Midbrain (tissue), 1 donor: ENCODE data around the gene TM9SF2.
"Not testable (repeated sequence)": the region's sequence is repeated elsewhere in the genome, so short reads cannot be mapped to it uniquely, and the experiment has no call there.

Experiments used
- DNase-seq: peaks from one replicate; lab custom pipeline; 2025; lab: John Stamatoyannopoulos, UW

The TM9SF2 gene

GRCh38 chr13:99501184-99501847 is at the start of gene TM9SF2:
Gene TM9SF2 (plus strand): TSS chr13:99501472. CDS start chr13:99501607, 135 bp downstream.
- DNase-seq, result peak; percentile 97

- DNase-seq, result no peak
Measured at GRCh38 chr13:99454518-99455183, 46.6 kb upstream of the TM9SF2 start.

- DNase-seq, result no peak
Measured at GRCh38 chr13:99459099-99459850, 42.0 kb upstream of the TM9SF2 start.

- DNase-seq, result not testable (repeated sequence)
Measured at GRCh38 chr13:99460802-99461201, 40.5 kb upstream of the TM9SF2 start.

DNA sequence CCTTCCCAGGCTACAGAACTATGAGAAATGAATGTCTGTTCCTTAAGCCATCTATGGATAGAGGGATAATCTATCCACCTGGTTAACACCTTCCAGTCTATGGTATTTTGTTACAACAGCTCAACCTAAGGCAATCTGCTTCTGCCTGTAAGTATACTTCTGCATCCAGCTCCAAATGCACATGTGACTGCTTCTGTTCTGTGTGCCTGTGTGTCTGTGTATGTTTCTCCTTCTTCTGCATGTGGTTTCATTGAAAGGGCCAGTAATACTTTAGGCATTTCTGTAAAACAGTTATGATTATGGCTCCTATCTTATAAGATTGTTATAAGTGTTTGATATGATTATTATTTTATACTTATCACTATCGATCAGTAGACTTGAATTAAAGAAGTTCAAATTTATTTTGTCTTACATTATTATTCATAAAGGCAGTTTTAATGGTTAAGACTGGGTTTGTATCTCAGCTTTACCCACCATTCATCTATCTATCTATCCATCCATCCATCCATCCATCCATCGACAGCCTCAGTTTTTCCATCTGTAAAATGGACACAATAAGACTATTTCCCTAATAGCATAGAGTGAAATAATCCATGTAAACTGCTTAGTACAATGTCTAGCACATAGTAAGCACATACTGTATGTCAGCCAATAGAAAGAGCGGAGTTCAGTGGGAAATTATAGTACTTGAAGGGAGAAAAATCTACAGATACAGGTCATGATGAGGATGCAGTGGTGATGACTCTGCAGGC is 37.5 kb upstream of the TM9SF2 start:
- no peak for DNase-seq

DNA sequence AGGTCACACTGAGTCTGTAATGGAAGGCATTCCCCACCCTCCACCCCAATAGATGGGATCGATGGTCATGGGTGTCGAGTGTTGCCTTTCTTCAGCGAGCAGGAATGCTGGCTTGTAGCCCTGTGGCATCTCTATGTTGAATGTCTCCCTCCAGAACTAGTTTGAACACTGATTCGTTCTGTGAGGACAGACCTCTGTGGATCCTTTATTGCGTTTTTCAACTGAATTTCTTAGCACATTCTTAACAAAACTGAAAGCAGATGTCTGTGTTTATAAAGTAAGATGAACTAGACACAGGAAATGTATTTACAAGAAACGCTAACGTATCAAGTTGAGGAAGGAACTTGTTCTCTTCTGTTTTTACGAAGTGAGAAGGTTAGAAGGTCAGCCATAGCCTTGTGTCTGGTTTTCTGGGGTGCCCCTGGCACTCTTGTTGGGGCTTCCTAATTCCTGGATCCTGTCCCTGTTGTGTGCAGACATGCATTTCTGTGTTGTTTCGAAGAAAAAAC is 36.8 kb upstream of the TM9SF2 start:
- DNase-seq, result no peak

DNA sequence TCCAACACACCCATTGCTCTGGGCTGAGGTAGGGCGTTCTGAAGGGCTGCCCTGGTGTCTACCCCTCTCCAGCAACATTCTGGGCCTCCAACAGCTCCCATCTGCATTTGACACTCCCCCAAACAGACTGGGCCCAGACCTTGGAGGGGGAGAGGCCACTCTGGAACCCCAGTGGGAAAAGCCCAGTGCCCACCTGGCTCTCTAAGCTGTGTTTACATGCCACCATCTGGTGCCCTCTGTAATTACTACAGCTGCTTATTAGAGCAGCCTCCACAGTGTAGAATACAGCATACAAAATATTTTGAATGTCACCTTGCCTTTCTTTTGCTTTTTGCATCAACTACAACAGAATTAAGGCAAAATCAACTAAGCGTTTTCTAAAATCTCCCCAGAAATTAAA is 35.8 kb upstream of the TM9SF2 start:
- no peak for DNase-seq

DNA sequence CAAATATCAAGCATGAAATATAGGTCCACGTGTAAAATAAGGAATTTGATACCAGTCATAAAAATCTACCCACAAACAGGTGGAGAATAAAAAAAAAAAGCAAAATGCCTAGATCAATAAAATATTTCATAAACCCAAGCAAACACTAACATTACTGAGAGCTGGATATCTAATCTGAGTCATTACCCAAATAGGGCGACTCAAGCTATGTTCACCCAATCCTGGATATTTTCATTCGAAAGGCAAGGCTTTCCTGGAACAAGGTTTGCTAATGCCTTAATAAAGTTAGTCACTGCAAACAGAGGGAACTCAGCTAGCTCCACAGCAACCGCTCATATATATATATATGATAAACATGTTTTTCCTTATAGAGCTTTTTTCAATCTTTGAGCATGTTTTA is 33.5 kb upstream of the TM9SF2 start:
- DNase-seq, result no peak

DNA sequence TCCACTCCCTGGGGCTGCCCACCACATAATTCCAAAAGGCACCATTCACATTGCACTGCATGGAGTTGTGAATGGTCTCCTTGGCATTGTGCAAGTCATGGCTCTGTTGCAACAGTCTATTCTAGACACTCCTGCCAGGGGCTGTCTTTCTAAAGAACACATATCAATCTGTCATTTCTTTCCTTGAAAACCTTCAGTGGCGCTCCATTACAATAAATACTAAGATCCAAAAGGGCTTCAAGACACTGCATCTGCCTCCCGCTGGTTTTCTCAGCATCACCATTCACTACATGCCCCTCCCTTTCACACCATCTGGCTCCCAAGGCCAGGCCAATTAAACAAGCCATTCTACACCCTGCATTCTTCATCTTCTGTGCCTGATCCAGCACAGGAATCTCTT is 32.2 kb upstream of the TM9SF2 start:
- no peak for DNase-seq

- DNase-seq, result no peak
Measured at GRCh38 chr13:99470027-99470426, 31.2 kb upstream of the TM9SF2 start.

GRCh38 chr13:99471221-99472121 is 29.8 kb upstream of the TM9SF2 start:
- no peak for DNase-seq

GRCh38 chr13:99472122-99472440 is 29.2 kb upstream of the TM9SF2 start:
- no peak for DNase-seq

DNA sequence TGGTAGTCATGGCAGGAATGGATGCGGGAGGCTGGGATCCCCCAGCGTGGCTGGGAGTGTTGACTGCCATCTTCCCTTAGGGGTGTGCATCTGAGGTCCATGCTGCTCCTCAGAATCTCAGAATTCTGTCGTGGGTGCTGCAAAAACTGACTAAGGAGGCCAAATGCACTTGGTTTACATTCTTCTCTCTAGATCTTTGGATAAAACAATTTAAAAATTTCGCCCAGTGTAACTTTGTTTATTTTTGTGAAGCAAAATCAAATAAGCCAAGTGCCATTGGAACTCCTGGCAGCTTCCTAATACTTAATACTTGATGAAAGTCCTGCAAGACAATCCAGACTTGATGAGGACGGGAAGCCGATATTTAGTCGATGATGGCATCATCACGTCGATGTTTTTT is 27.8 kb upstream of the TM9SF2 start:
- DNase-seq, result no peak

- DNase-seq, result no peak
Measured at GRCh38 chr13:99476648-99477047, 24.6 kb upstream of the TM9SF2 start.

DNA sequence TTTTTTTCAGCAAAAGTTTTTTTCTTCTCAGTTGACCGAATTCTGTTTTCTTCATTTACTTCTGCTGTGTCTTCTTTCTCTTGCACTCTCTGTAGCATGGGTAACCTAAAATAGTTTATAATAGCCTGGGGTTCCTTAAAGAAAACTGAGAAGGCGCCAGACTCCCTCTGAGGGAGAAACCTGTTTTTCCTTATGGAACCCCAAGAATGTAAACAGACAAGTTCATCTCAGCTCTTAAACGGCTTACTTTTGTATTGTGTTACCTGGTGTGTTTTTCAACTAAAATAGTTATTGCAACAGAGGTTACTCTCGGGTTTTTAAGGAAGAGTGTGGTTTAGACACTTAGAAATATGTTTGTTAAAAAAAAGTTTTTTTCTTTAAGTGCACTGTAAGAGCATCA is 23.8 kb upstream of the TM9SF2 start:
- DNase-seq, result no peak

GRCh38 chr13:99481366-99481765 is 19.9 kb upstream of the TM9SF2 start:
- DNase-seq, result no peak

DNA sequence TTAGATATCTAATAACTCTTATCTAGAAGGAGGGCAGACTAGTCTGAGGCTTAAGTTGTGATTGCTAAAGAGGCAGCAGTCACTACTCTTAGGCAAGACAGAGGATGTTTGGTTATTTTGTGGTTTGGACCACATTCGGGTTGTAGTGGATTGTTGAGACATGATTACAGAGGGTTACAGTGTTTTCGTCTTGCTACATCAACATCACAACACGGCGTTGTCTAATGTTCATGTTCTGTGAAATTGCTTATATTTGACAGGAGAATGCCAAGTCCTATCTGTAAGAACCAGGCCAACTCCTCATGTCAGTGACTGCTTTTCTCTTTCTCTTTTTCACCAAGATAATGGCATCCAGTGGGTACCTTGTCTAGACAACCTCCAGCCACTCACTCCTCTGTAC is 16.8 kb upstream of the TM9SF2 start:
- no peak for DNase-seq

- DNase-seq, result no peak
Measured at GRCh38 chr13:99486996-99487395, 14.3 kb upstream of the TM9SF2 start.

- no peak for DNase-seq
Measured at GRCh38 chr13:99489028-99489427, 12.2 kb upstream of the TM9SF2 start.

- not testable (repeated sequence) for DNase-seq
Measured at GRCh38 chr13:99491750-99492149, 9.5 kb upstream of the TM9SF2 start.

GRCh38 chr13:99495466-99496183 is 5.6 kb upstream of the TM9SF2 start:
- DNase-seq, result no peak
